Pancreas (tissue), 10 donors: Measurements from ENCODE around the gene UVRAG. TPM values are rescaled to one million over a fixed set of nuclear protein-coding genes. Genes with fewer than 3 reads are reported as not detected.
A peak's percentile ranks its signal among the peaks of the same experiment; 100 is the strongest.

Experiments
- ATAC-seq, 4 donors: fragments of 200-7000 bp; cut with Tn5 transposase; one replicate each; pipeline versions ENCODE4 v1.8.0 to v1.9.1; 2020; ENCODE audit warnings: mild to moderate bottlenecking in 4 of 4, moderate library complexity in 4 of 4
- DNase-seq, 6 donors: peaks; one replicate each; pipeline ENCODE4 v3.0.0-alpha.2; 2020
- FAIRE-seq: peaks from 2 replicates; lab custom pipeline; 2012; peaks lifted over from hg19 to GRCh38; lab: Jason Lieb, UNC
- H3K27ac ChIP-seq, 4 donors: fragments of 200-600 bp; sonication (generic); 1 replicate in 3 of 4; 2 replicates in 1 of 4; pipeline versions ENCODE4 v1.5.0 to v1.8.0; 2020
- H3K27me3 ChIP-seq, 4 donors: fragments of 200-600 bp; one replicate each; pipeline ENCODE4 v1.8.0; 2021
- H3K36me3 ChIP-seq, 3 donors: fragments of 200-600 bp; sonication (generic) in 1 of 3; one replicate each; pipeline versions ENCODE4 v1.5.0 to v1.8.0; 2020 to 2021
- H3K4me1 ChIP-seq, 3 donors: fragments of 200-600 bp; one replicate each; pipeline ENCODE4 v1.8.0; 2021
- H3K4me3 ChIP-seq, 4 donors: fragments of 200-600 bp; sonication (generic) in 2 of 4; one replicate each; pipeline versions ENCODE4 v1.5.0 to v1.8.0; 2020 to 2021
- H3K9me3 ChIP-seq, 4 donors: fragments of 200-600 bp; one replicate each; pipeline ENCODE4 v1.8.0; 2021
- WGBS, 2 donors: extraction: QIAGEN DNeasy Blood & Tissue Kit; methylation state at CpG; one replicate each; pipeline ENCODE4 v1.1.7; 2013; 5-methylcytosine and 5-hydroxymethylcytosine counted together
- intact Hi-C, 3 donors: fragments of 100-400 bp; cut with DNase I; formaldehyde crosslinking; loops; one replicate each; pipeline versions ENCODE4 v1.11.1 to v1.14.2; 2022
- polyA plus RNA-seq, 2 donors: library from polyadenylated mRNA; stranded (reverse); fragments of 200-250 nt; gene quantifications; one replicate each; pipeline ENCODE4 v1.2.3, GENCODE V29; 2013
- total RNA-seq, 6 donors: library from RNA; stranded (reverse); fragmentation: NEBNext Ultra II Directional in 4 of 6; extraction: Animal tissue kit (Norgen Biotek cat#: 25700) in 4 of 6; gene quantifications; one replicate each; pipeline versions ENCODE4 v1.2.1 to v1.2.4, GENCODE V29; 2021 to 2023
- TF ChIP-seq, protein P1 (sequence below), 4 donors: fragments of 200-600 bp; sonication (generic) in 3 of 4; IDR thresholded peaks; one replicate each; pipeline versions ENCODE4 v1.5.0 to v1.8.0; 2021; ENCODE audit warnings: antibody characterized with exemption in 4 of 4
- donor health status: healthy with polysubstance abuse.
- donor health status: DM: no; HTN: no; CAD: no; lungs with moderate emphysema.
- donor health status: DM: no; HTN: no; CAD: no.
- donor health status: control.
- donor health status: control.
- donor health status: Bipolar disorder and iron deficiency.
- donor health status: DM: yes; HTN: yes; CAD: no.
- donor health status: DM: no; HTN: no; CAD: no.
- donor health status: DM: no; HTN: no; CAD: no.
- donor health status: DM: yes; HTN: yes; CAD: no.

The UVRAG gene
- total and polyA plus RNA-seq, 8 donors: 3.3 to 17.2 (median 7.6) TPM

DNA sequence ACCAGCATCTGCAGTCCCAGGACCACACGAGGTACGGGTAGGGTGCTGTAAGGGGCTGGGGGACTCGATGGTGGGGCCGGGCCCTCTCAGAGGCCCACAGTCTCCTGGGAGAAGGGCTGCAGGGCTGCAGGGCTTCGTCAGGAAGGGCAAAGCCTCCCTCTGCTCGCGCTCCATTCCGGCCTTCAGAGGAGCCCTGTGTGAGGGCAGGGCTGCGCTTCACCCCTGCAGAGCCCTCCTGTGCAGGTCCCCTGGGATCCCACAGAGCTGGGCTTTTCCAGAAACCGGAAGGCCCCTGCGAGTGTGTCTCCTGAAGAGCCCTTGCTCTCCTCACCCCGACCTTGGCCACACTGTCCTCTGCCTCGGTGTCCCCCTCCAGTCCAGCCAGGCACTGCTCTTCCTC lies 364.1 kb downstream of the UVRAG start:
- TF ChIP-seq, protein P1, sequence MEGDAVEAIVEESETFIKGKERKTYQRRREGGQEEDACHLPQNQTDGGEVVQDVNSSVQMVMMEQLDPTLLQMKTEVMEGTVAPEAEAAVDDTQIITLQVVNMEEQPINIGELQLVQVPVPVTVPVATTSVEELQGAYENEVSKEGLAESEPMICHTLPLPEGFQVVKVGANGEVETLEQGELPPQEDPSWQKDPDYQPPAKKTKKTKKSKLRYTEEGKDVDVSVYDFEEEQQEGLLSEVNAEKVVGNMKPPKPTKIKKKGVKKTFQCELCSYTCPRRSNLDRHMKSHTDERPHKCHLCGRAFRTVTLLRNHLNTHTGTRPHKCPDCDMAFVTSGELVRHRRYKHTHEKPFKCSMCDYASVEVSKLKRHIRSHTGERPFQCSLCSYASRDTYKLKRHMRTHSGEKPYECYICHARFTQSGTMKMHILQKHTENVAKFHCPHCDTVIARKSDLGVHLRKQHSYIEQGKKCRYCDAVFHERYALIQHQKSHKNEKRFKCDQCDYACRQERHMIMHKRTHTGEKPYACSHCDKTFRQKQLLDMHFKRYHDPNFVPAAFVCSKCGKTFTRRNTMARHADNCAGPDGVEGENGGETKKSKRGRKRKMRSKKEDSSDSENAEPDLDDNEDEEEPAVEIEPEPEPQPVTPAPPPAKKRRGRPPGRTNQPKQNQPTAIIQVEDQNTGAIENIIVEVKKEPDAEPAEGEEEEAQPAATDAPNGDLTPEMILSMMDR (IDR thresholded peaks at IDR 0.05): no peak
- ATAC-seq (no peak), FAIRE-seq (no peak), DNase-seq (no peak)
- Histone ChIP-seq H3K4me3 (no peak overlapping the region), H3K36me3 (no peaks in the 10 kb centered on the region), H3K27ac (no peak overlapping the region), H3K27me3 (no peaks in the 10 kb centered on the region), H3K9me3 (no peaks in the 10 kb centered on the region), H3K4me1 (no peaks in the 10 kb centered on the region)
- intact Hi-C loops: no loop called here
- WGBS, 2 donors: 73 to 79% methylated on average over 13 of the region's 13 CpGs

DNA sequence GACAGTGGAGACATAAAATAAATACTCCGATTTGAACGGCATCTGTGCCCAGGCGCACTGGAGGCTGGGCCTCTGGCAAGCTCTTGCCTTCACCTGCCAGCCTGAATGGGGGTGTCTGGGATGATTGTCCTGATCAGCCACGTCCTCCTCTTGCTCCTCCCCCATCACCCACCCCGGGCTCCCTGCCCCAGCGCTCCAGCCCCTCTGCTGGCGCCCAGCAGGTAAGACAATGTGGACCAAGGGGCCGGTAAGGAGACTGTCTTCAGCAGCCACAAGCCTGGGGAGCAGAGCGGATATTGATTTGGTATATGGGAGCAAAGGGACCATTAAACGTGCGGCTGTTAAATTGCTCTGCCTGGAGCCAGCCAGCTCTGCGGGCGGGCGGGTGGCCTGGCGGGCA lies 366.4 kb downstream of the UVRAG start:
- H3K4me3 ChIP-seq: no peak overlapping the region
- WGBS, 2 donors: 90 to 91% methylated on average over 15 of the region's 15 CpGs
- FAIRE-seq (no peak), ATAC-seq (no peak), DNase-seq (no peak)
- TF ChIP-seq, protein P1 (IDR thresholded peaks at IDR 0.05): no peak
- no peaks in the 10 kb centered on the region for H3K9me3 ChIP-seq
- H3K27ac ChIP-seq: no peak overlapping the region
- H3K27me3 ChIP-seq: no peaks in the 10 kb centered on the region
- H3K36me3 ChIP-seq: no peaks in the 10 kb centered on the region
- intact Hi-C loops: no loop called here
- no peaks in the 10 kb centered on the region for H3K4me1 ChIP-seq

DNA sequence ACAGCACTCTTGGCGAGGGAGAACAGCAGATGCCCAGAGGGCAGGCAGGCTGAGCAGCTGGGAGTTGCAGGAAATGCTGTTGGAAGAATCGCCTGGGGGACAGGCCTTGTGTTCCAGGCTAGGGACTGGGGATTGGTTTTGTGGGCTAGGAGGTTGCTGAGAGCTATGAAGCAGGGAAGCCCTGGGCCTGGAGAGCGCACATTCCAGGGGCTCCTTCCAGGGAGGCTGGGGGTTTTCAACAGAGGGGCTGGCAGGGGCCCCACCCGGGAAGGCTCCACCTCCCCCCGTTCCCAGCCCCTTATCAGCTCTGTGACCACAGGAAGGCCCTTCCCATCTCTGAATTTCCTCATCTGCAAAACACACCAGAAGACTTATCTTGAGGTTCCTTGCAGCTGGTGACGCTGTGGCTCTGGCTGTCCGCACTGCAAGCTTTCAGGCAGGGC lies 369.6 kb downstream of the UVRAG start:
- FAIRE-seq (no peak), ATAC-seq (no peak), DNase-seq (no peak)
- H3K9me3 ChIP-seq: no peaks in the 10 kb centered on the region
- H3K36me3 ChIP-seq: no peaks in the 10 kb centered on the region
- intact Hi-C loops: no loop called here
- H3K27me3 ChIP-seq: no peaks in the 10 kb centered on the region
- TF ChIP-seq, protein P1 (IDR thresholded peaks at IDR 0.05): no peak
- no peak overlapping the region for H3K4me3 ChIP-seq
- H3K4me1 ChIP-seq: no peaks in the 10 kb centered on the region
- H3K27ac ChIP-seq: no peak overlapping the region
- 70 to 77% methylated on average over 7 of the region's 7 CpGs for WGBS, 2 donors

DNA sequence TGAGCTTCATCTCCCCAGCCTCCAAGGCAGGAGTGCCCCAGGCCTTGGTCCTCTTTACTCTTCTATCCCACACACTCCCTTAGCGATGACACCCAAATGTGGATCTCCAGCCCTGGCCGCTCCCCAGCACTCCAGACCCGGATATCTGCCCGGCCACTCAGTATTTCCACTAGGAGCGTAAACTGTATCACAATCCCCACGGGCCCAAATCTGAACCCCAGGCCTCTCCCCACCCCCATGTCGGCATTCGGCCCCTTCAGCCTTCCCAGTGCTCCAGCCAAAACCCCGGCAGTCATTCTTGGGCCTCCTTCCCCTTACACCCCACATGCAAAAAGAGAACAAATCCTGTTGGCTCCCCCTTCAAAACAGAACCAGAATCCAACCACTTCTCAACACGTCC lies 370.5 kb downstream of the UVRAG start:
- no peaks in the 10 kb centered on the region for H3K36me3 ChIP-seq
- H3K9me3 ChIP-seq: no peaks in the 10 kb centered on the region
- no peak overlapping the region for H3K27ac ChIP-seq
- no peak overlapping the region for H3K4me3 ChIP-seq
- intact Hi-C loops: no loop called here
- no peaks in the 10 kb centered on the region for H3K27me3 ChIP-seq
- TF ChIP-seq, protein P1 (IDR thresholded peaks at IDR 0.05): no peak
- H3K4me1 ChIP-seq: no peaks in the 10 kb centered on the region
- DNase-seq: no peak
- ATAC-seq: peak in 1 of 4 donors; percentile 5
- FAIRE-seq: no peak
- 89% methylated on average over 10 of the region's 10 CpGs for WGBS, 2 donors

DNA sequence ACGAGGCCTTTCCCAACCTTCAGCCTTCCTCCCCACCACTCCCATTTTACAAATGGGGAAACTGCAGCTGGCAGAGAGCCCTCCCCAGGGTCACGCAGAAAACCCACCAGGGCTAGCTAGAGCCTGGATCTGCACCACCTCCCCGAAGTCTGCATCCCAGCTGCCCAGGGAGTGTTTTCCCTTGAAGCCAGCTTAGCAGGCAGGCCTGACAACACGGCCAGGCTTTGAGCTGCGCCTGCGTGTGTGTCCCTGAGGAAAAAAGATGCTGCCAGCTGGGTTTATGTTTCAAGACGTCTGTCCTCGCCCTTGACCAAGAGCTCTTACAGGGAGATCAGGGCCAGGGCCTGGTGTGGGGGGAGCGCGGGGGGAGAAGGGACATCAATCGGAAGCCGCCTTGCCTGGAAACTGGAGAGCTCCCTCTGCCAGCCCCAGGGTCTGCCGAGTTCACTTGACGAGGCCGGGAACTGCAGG lies 371.0 kb downstream of the UVRAG start:
- intact Hi-C loops: no loop called here
- DNase-seq (no peak), ATAC-seq (peak in 2 of 4 donors; percentile 14 to 65), FAIRE-seq (no peak)
- Histone ChIP-seq H3K36me3 (no peaks in the 10 kb centered on the region), H3K4me1 (no peaks in the 10 kb centered on the region), H3K4me3 (no peak overlapping the region), H3K9me3 (no peaks in the 10 kb centered on the region), H3K27ac (no peak overlapping the region), H3K27me3 (no peaks in the 10 kb centered on the region)
- WGBS, 2 donors: 83 to 86% methylated on average over 15 of the region's 15 CpGs
- TF ChIP-seq, protein P1 (IDR thresholded peaks at IDR 0.05): no peak
